CD14-positive monocyte (primary cell): Measurements from ENCODE around the gene DOCK10. TPM values are rescaled to one million over a fixed set of nuclear protein-coding genes. Genes with fewer than 3 reads are reported as not detected.
A peak's percentile ranks its signal among the peaks of the same experiment; 100 is the strongest.

Source experiments
- DNase-seq, 3 donors: peaks; one replicate each; pipeline ENCODE4 v3.0.0-alpha.2; 2011 to 2022
- H2AFZ ChIP-seq: 2 replicates; pipeline ENCODE4 v1.6.0; 2012; ENCODE audit warnings: mild to moderate bottlenecking, low read depth, low read length, inconsistent platforms; ENCODE audit not compliant: insufficient read depth, poor library complexity, severe bottlenecking
- H3K27ac ChIP-seq, 2 donors: 1 replicate in 1 of 2; 2 replicates in 1 of 2; pipeline ENCODE4 v1.5.1; 2012 to 2013; ENCODE audit warnings: low read length in 2 of 2, control low read depth in 1 of 2, inconsistent platforms in 1 of 2, low read depth in 1 of 2, mild to moderate bottlenecking in 1 of 2
- H3K27me3 ChIP-seq, 2 donors: one replicate each; pipeline versions ENCODE4 v1.6.0 to v1.6.1; 2011 to 2013; ENCODE audit warnings: low read length in 2 of 2; ENCODE audit not compliant: control insufficient read depth in 2 of 2, insufficient read depth in 2 of 2
- H3K36me3 ChIP-seq, 2 donors: replicated peaks in 1 of 2; 1 replicate in 1 of 2; 2 replicates in 1 of 2; pipeline versions ENCODE4 v1.5.1 to v1.6.1; 2012 to 2013; ENCODE audit warnings: low read length in 2 of 2, control low read depth in 1 of 2, inconsistent platforms in 1 of 2, mild to moderate bottlenecking in 1 of 2; ENCODE audit not compliant: insufficient read depth in 2 of 2, control insufficient read depth in 1 of 2
- H3K4me1 ChIP-seq, 2 donors: 1 replicate in 1 of 2; 2 replicates in 1 of 2; pipeline versions ENCODE4 v1.5.1 to v1.6.1; 2012 to 2013; ENCODE audit warnings: low read length in 2 of 2, control low read depth in 1 of 2, inconsistent platforms in 1 of 2, mild to moderate bottlenecking in 1 of 2, moderate library complexity in 1 of 2; ENCODE audit not compliant: insufficient read depth in 2 of 2, control insufficient read depth in 1 of 2
- H3K4me2 ChIP-seq: replicated peaks from 2 replicates; pipeline ENCODE3; 2012; ENCODE audit warnings: low read length, moderate library complexity, mild to moderate bottlenecking; ENCODE audit not compliant: poor library complexity, severe bottlenecking; ENCODE audit errors: extremely low read depth
- H3K4me3 ChIP-seq, 3 experiments: fragments of 200-600 bp in 1 of 3; sonication (generic) in 1 of 3; replicated peaks in 1 of 3; 1 replicate in 2 of 3; 2 replicates in 1 of 3; pipeline ENCODE4 v1.5.1; 2011 to 2013; ENCODE audit warnings: low read length in 3 of 3, mild to moderate bottlenecking in 3 of 3, control low read depth in 2 of 3, low read depth in 2 of 3, inconsistent platforms in 1 of 3, moderate library complexity in 1 of 3
- H3K79me2 ChIP-seq: 2 replicates; pipeline ENCODE4 v1.6.0; 2012; ENCODE audit warnings: mild to moderate bottlenecking, control low read depth, inconsistent platforms, low read length, moderate library complexity; ENCODE audit not compliant: insufficient read depth
- H3K9ac ChIP-seq: 2 replicates; pipeline ENCODE4 v1.6.0; 2017; ENCODE audit warnings: low read length, mild to moderate bottlenecking; ENCODE audit not compliant: insufficient read depth, poor library complexity, severe bottlenecking
- H3K9me3 ChIP-seq, 2 donors: replicated peaks in 1 of 2; 1 replicate in 1 of 2; 2 replicates in 1 of 2; pipeline versions ENCODE4 v1.5.1 to v1.6.1; 2012 to 2013; ENCODE audit warnings: low read length in 2 of 2, control low read depth in 1 of 2; ENCODE audit not compliant: control insufficient read depth in 1 of 2, insufficient read depth in 1 of 2
- H4K20me1 ChIP-seq: 2 replicates; pipeline ENCODE4 v1.6.0; 2012; ENCODE audit warnings: mild to moderate bottlenecking, low read length, control low read depth, moderate library complexity; ENCODE audit not compliant: insufficient read depth
- H3K27ac Mint-ChIP-seq, 7 donors: one replicate each; pipeline ENCODE4 v1.8.0; 2020; ENCODE audit warnings: mild to moderate bottlenecking in 7 of 7, mixed read lengths in 7 of 7, moderate library complexity in 6 of 7, inconsistent platforms in 2 of 7
- H3K27me3 Mint-ChIP-seq, 3 donors: one replicate each; pipeline ENCODE4 v1.8.0; 2021 to 2022; ENCODE audit warnings: low read depth in 3 of 3, mild to moderate bottlenecking in 3 of 3, mixed read lengths in 3 of 3, moderate library complexity in 3 of 3, inconsistent platforms in 1 of 3
- H3K36me3 Mint-ChIP-seq, 2 donors: one replicate each; pipeline ENCODE4 v1.8.0; 2020; ENCODE audit warnings: mixed read lengths in 2 of 2, inconsistent platforms in 1 of 2, mild to moderate bottlenecking in 1 of 2
- H3K4me1 Mint-ChIP-seq: one replicate; pipeline ENCODE4 v1.8.0; 2020; ENCODE audit warnings: mild to moderate bottlenecking, mixed read lengths
- H3K4me3 Mint-ChIP-seq, 2 donors: one replicate each; pipeline ENCODE4 v1.8.0; 2020; ENCODE audit warnings: mild to moderate bottlenecking in 2 of 2, mixed read lengths in 2 of 2, moderate library complexity in 1 of 2
- H3K9me3 Mint-ChIP-seq, 7 donors: one replicate each; pipeline ENCODE4 v1.8.0; 2020 to 2022; ENCODE audit warnings: mixed read lengths in 7 of 7, mild to moderate bottlenecking in 6 of 7, moderate library complexity in 6 of 7, inconsistent platforms in 2 of 7
- WGBS: methylation state at CpG from one replicate; pipeline ENCODE4 v1.1.5; 2013; ENCODE audit warnings: missing lambda C conversion rate; ENCODE audit not compliant: insufficient coverage; 5-methylcytosine and 5-hydroxymethylcytosine counted together
- intact Hi-C, 2 donors: fragments of 100-400 bp; cut with micrococcal nuclease; formaldehyde crosslinking; loops; one replicate each; pipeline versions ENCODE4 v1.15.0 to v1.15.1; 2023
- polyA plus RNA-seq, 3 donors: library from polyadenylated mRNA; depleted of rRNA in 1 of 3; unstranded in 2 of 3; stranded (reverse) in 1 of 3; fragments of 300-500 nt in 2 of 3; fragments of >200 nt in 1 of 3; fragmentation: Illumina TruSeq in 2 of 3; gene quantifications; 1 replicate in 2 of 3; 2 replicates in 1 of 3; pipeline ENCODE4 v1.2.3, GENCODE V29; 2012 to 2021
- TF ChIP-seq, protein P1 (sequence below): fragments of 200-600 bp; IDR thresholded peaks from one replicate; pipeline ENCODE4 v1.8.0; 2022; ENCODE audit warnings: antibody characterized with exemption, mild to moderate bottlenecking

The DOCK10 gene
- polyA plus RNA-seq, 3 donors, result 9.5 to 30.9 (median 16.5) TPM

DNA sequence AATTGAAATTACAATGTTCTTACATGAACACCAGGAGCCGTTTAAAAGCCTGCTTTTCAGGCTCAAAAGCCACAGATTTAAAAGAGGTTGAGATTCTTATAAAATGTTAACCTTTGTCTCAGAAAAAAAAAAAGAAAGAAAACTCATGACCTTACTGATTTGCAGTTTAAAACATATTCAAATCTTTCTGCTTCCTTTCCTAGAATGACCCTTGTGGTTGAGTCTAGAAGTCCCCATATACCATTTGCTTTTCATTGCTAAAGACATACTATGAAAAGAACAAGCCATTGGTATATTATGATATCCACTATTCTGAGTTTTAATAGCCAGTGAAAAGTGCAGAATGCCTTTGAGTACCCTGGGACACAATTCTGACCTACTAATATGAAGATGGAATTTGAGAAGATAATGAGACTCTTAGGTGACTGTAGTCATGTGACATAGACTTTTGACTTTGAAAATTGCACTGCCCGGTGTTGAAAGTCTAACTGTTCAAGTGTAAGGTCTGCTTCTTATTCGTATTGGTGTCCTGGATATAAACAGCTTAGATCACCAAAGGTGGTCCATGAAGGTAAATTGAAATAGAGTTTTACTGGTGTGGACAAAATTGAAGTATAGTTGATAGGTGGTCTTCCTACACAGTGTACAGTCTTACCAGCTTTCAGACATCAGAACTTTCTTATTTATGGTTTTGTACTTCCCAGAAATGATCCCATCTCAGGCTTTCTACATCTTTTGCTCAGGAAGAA, 117.0 kb downstream of the DOCK10 start:
- no peaks in the 10 kb centered on the region for H3K36me3 ChIP-seq
- peak overlapping the region in 1 of 2 donors; percentile 81 for H3K27ac ChIP-seq
- peaks cover 42% of the 10 kb centered on the region for H3K79me2 ChIP-seq
- TF ChIP-seq, protein P1, sequence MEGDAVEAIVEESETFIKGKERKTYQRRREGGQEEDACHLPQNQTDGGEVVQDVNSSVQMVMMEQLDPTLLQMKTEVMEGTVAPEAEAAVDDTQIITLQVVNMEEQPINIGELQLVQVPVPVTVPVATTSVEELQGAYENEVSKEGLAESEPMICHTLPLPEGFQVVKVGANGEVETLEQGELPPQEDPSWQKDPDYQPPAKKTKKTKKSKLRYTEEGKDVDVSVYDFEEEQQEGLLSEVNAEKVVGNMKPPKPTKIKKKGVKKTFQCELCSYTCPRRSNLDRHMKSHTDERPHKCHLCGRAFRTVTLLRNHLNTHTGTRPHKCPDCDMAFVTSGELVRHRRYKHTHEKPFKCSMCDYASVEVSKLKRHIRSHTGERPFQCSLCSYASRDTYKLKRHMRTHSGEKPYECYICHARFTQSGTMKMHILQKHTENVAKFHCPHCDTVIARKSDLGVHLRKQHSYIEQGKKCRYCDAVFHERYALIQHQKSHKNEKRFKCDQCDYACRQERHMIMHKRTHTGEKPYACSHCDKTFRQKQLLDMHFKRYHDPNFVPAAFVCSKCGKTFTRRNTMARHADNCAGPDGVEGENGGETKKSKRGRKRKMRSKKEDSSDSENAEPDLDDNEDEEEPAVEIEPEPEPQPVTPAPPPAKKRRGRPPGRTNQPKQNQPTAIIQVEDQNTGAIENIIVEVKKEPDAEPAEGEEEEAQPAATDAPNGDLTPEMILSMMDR, result no peak
- H3K9me3 ChIP-seq, result no peaks in the 10 kb centered on the region
- H3K9ac ChIP-seq, result no peak overlapping the region
- Mint-ChIP-seq H3K27ac (peak overlapping the region; percentile 91 to 97 (median 94)), H3K36me3 (peaks cover 37 to 46% of the 10 kb centered on the region in 2 donors), H3K9me3 (peaks cover 0 to 3% (median 0%) of the 10 kb centered on the region in 7 donors), H3K27me3 (peaks cover 0 to 7% (median 0%) of the 10 kb centered on the region in 3 donors), H3K4me3 (no peak overlapping the region), H3K4me1 (peaks cover 82% of the 10 kb centered on the region)
- intact Hi-C loops, result loop anchor here in 1 of 2 donors (5.0 kb wide), 1 partner anchor 38 kb away; no protein-coding TSS in a partner anchor
- no peaks in the 10 kb centered on the region for H4K20me1 ChIP-seq
- no peak for DNase-seq
- no peak overlapping the region for H2AFZ ChIP-seq
- WGBS, result no CpG with 5 or more reads among the region's 3 CpGs
- H3K4me2 ChIP-seq, result no peak overlapping the region
- H3K4me3 ChIP-seq, result no peak overlapping the region
- peaks cover 92 to 93% of the 10 kb centered on the region in 2 donors for H3K4me1 ChIP-seq
- no peaks in the 10 kb centered on the region for H3K27me3 ChIP-seq

DNA sequence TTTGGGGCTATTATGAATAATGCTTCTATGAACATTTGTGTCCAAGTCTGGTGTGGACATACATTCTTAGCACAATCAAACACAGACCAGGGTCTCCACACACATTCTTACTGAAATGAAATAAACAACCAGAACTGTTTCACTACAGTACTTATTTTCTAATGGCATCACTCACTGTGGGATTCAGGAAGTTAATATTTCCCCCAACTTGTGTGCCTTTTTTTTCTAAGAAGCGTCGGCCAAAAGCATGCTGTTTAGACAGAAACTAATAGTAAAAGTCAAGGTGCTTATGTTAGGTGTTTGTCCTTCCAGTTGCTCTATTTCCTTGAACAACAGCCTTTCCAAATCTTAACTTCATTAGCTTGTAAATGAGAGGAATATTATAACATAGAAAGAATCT, 117.6 kb downstream of the DOCK10 start:
- H3K4me1 Mint-ChIP-seq, result peaks cover 76% of the 10 kb centered on the region
- peaks cover 0 to 3% (median 0%) of the 10 kb centered on the region in 7 donors for H3K9me3 Mint-ChIP-seq
- H3K4me1 ChIP-seq, result peaks cover 87 to 90% of the 10 kb centered on the region in 2 donors
- peak overlapping the region in 6 of 7 donors; percentile 19 to 94 (median 52) for H3K27ac Mint-ChIP-seq
- H4K20me1 ChIP-seq, result no peaks in the 10 kb centered on the region
- TF ChIP-seq, protein P1, result no peak
- no peak overlapping the region for H3K4me3 ChIP-seq
- intact Hi-C loops, result loop anchor here (5.0 kb wide), 1 partner anchor 37 kb away; no protein-coding TSS in a partner anchor
- no peak overlapping the region for H3K4me3 Mint-ChIP-seq
- no peak overlapping the region for H3K4me2 ChIP-seq
- no peaks in the 10 kb centered on the region for H3K27me3 ChIP-seq
- H3K27me3 Mint-ChIP-seq, result peaks cover 0 to 7% (median 0%) of the 10 kb centered on the region in 3 donors
- no CpG with 5 or more reads among the region's 2 CpGs for WGBS
- peaks cover 32 to 43% of the 10 kb centered on the region in 2 donors for H3K36me3 Mint-ChIP-seq
- no peak overlapping the region for H2AFZ ChIP-seq
- peaks cover 44% of the 10 kb centered on the region for H3K79me2 ChIP-seq
- no peak for DNase-seq
- H3K9ac ChIP-seq, result no peak overlapping the region
- H3K9me3 ChIP-seq, result no peaks in the 10 kb centered on the region
- peak overlapping the region in 1 of 2 donors; percentile 81 for H3K27ac ChIP-seq
- no peaks in the 10 kb centered on the region for H3K36me3 ChIP-seq
